ENCODE measurements around the gene DES. TPM values are rescaled to one million over a fixed set of nuclear protein-coding genes. Genes with fewer than 3 reads are reported as not detected.

DES gene
- total and polyA plus RNA-seq, 4 donors = 22.5 to 314 (median 213) TPM

GRCh38 chr2:219472629-219473187 is 54.5 kb downstream of the DES start:
- intact Hi-C loops (cut with DNase I) = no loop called here
- Histone ChIP-seq H3K9me3 (ENCODE audit: control insufficient read depth, low read length) (no peaks in the 10 kb centered on the region), H3K4me3 (ENCODE audit: low read length in 2 of 2) (no peak overlapping the region), H3K27me3 (ENCODE audit: control insufficient read depth in 1 of 2, insufficient read depth in 2 of 2, low read length in 1 of 2) (no peaks in the 10 kb centered on the region), H3K27ac (ENCODE audit: low read depth in 1 of 2, low read length in 2 of 2) (no peak overlapping the region), H3K4me1 (ENCODE audit: control insufficient read depth in 1 of 2, insufficient read depth in 2 of 2, low read length in 2 of 2) (no peaks in the 10 kb centered on the region), H3K36me3 (ENCODE audit: control insufficient read depth in 1 of 2, insufficient read depth in 2 of 2, low read length in 1 of 2) (peaks cover 0 to 13% of the 10 kb centered on the region in 2 donors)
- ATAC-seq (ENCODE audit: low FRiP score) (no peak), DNase-seq (no peak)
- 70 to 73% methylated on average over 12 of the region's 12 CpGs for WGBS, 2 donors

- Histone ChIP-seq H3K27me3 (ENCODE audit: control insufficient read depth in 1 of 2, insufficient read depth in 2 of 2, low read length in 1 of 2) (no peaks in the 10 kb centered on the region), H3K27ac (ENCODE audit: low read depth in 1 of 2, low read length in 2 of 2) (peak overlapping the region in 1 of 2 donors; percentile 34), H3K4me3 (ENCODE audit: low read length in 2 of 2) (no peak overlapping the region), H3K4me1 (ENCODE audit: control insufficient read depth in 1 of 2, insufficient read depth in 2 of 2, low read length in 2 of 2) (no peaks in the 10 kb centered on the region), H3K36me3 (ENCODE audit: control insufficient read depth in 1 of 2, insufficient read depth in 2 of 2, low read length in 1 of 2) (peaks cover 0 to 12% of the 10 kb centered on the region in 2 donors), H3K9me3 (ENCODE audit: control insufficient read depth, low read length) (no peaks in the 10 kb centered on the region)
- ATAC-seq (ENCODE audit: low FRiP score) = no peak
- WGBS, 2 donors = 75 to 79% methylated on average over 18 of the region's 18 CpGs
- no peak for DNase-seq
- intact Hi-C loops (cut with DNase I) = no loop called here
These were observed 55.3 kb downstream of the DES start for GRCh38 chr2:219473511-219473910.

GRCh38 chr2:219474285-219475060 is 56.3 kb downstream of the DES start:
- Histone ChIP-seq H3K27ac (ENCODE audit: low read depth in 1 of 2, low read length in 2 of 2) (no peak overlapping the region), H3K9me3 (ENCODE audit: control insufficient read depth, low read length) (no peaks in the 10 kb centered on the region), H3K4me3 (ENCODE audit: low read length in 2 of 2) (no peak overlapping the region), H3K36me3 (ENCODE audit: control insufficient read depth in 1 of 2, insufficient read depth in 2 of 2, low read length in 1 of 2) (peaks cover 0 to 14% of the 10 kb centered on the region in 2 donors), H3K4me1 (ENCODE audit: control insufficient read depth in 1 of 2, insufficient read depth in 2 of 2, low read length in 2 of 2) (no peaks in the 10 kb centered on the region), H3K27me3 (ENCODE audit: control insufficient read depth in 1 of 2, insufficient read depth in 2 of 2, low read length in 1 of 2) (no peaks in the 10 kb centered on the region)
- no peak for DNase-seq
- intact Hi-C loops (cut with DNase I) = no loop called here
- WGBS, 2 donors = 47 to 53% methylated on average over 11 of the region's 11 CpGs
- ATAC-seq (ENCODE audit: low FRiP score) = no peak

DNA sequence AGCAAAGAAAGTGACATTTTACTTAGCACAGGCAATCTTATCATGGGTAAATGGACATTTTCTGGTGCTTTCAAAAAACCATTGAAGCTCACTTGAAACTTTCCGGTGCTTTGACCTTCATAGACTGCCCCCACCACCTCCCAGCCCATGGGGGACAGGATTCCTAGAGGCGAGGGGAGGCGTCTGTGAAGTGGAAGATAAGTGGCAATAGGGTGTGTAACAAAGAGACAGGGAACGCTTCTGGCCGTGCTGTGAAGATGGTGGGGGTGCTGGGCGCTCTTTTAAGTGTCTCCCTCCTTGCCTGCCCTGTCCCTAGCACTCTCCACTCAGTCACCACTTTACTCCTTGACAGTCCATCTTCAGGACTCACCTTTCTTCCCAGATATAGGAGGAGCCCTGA is 57.1 kb downstream of the DES start:
- Histone ChIP-seq H3K27ac (ENCODE audit: low read depth in 1 of 2, low read length in 2 of 2) (peak overlapping the region in 1 of 2 donors; percentile 36), H3K27me3 (ENCODE audit: control insufficient read depth in 1 of 2, insufficient read depth in 2 of 2, low read length in 1 of 2) (no peaks in the 10 kb centered on the region), H3K4me1 (ENCODE audit: control insufficient read depth in 1 of 2, insufficient read depth in 2 of 2, low read length in 2 of 2) (no peaks in the 10 kb centered on the region), H3K9me3 (ENCODE audit: control insufficient read depth, low read length) (no peaks in the 10 kb centered on the region), H3K4me3 (ENCODE audit: low read length in 2 of 2) (no peak overlapping the region), H3K36me3 (ENCODE audit: control insufficient read depth in 1 of 2, insufficient read depth in 2 of 2, low read length in 1 of 2) (peaks cover 0 to 17% of the 10 kb centered on the region in 2 donors)
- intact Hi-C loops (cut with DNase I) = no loop called here
- DNase-seq (no peak), ATAC-seq (ENCODE audit: low FRiP score) (no peak)
- 59 to 68% methylated on average over 6 of the region's 6 CpGs for WGBS, 2 donors

GRCh38 chr2:219475697-219476651 is 57.8 kb downstream of the DES start:
- H3K4me1 ChIP-seq (ENCODE audit: control insufficient read depth in 1 of 2, insufficient read depth in 2 of 2, low read length in 2 of 2) = no peaks in the 10 kb centered on the region
- H3K4me3 ChIP-seq (ENCODE audit: low read length in 2 of 2) = no peak overlapping the region
- H3K27me3 ChIP-seq (ENCODE audit: control insufficient read depth in 1 of 2, insufficient read depth in 2 of 2, low read length in 1 of 2) = no peaks in the 10 kb centered on the region
- peak; percentile 76 to 92 for DNase-seq
- H3K9me3 ChIP-seq (ENCODE audit: control insufficient read depth, low read length) = no peaks in the 10 kb centered on the region
- peak; percentile 77 for ATAC-seq (ENCODE audit: low FRiP score)
- intact Hi-C loops (cut with DNase I) = no loop called here
- WGBS, 2 donors = 41 to 43% methylated on average over 14 of the region's 14 CpGs
- H3K27ac ChIP-seq (ENCODE audit: low read depth in 1 of 2, low read length in 2 of 2) = peak overlapping the region in 1 of 2 donors; percentile 36
- H3K36me3 ChIP-seq (ENCODE audit: control insufficient read depth in 1 of 2, insufficient read depth in 2 of 2, low read length in 1 of 2) = peaks cover 0 to 16% of the 10 kb centered on the region in 2 donors

Other genes starting within 250 kb of the DES start
- gene SLC23A3, start 248.3 kb upstream of the DES start, total RNA-seq = 1 to 10 TPM; 3.5 to 7.3 TPM
- 1 to 10 TPM; 1.6 to 4.7 TPM for gene SLC23A3, start 248.3 kb upstream of the DES start, polyA plus RNA-seq
- gene CNPPD1, start 241.5 kb upstream of the DES start, total RNA-seq = 10 to 100 TPM; 36.9 to 50.0 TPM
- 10 to 100 TPM; 23.9 to 52.3 TPM for gene CNPPD1, start 241.5 kb upstream of the DES start, polyA plus RNA-seq
- 10 to 100 TPM; 48.0 to 70.6 TPM for gene RETREG2, start 240.1 kb upstream of the DES start, total RNA-seq
- gene RETREG2, start 240.1 kb upstream of the DES start, polyA plus RNA-seq = 10 to 100 TPM; 19.3 to 44.2 TPM
- 10 to 100 TPM; 40.7 to 43.6 TPM for gene ZFAND2B, start 211.6 kb upstream of the DES start, total RNA-seq
- gene ZFAND2B, start 211.6 kb upstream of the DES start, polyA plus RNA-seq = 10 to 100 TPM; 30.2 to 73.4 TPM
- gene ABCB6, start 199.4 kb upstream of the DES start, total RNA-seq = 10 to 100 TPM; 16.9 to 28.9 TPM
- 10 to 100 TPM; 16.5 to 72.5 TPM for gene ABCB6, start 199.4 kb upstream of the DES start, polyA plus RNA-seq
- gene ATG9A, start 188.7 kb upstream of the DES start, total RNA-seq = 10 to 100 TPM; 33.9 to 36.3 TPM
- 10 to 100 TPM in 1 of 2 donors, 1 to 10 TPM in 1; 9.6 to 36.6 TPM for gene ATG9A, start 188.7 kb upstream of the DES start, polyA plus RNA-seq
- 10 to 100 TPM; 21.4 to 55.9 TPM for gene ANKZF1, start 188.6 kb upstream of the DES start, total RNA-seq
- 100 to 1,000 TPM in 1 of 2 donors, 10 to 100 TPM in 1; 12.9 to 101 TPM for gene ANKZF1, start 188.6 kb upstream of the DES start, polyA plus RNA-seq
- gene GLB1L, start 172.9 kb upstream of the DES start, total RNA-seq = 1 to 10 TPM; 2.9 to 7.1 TPM
- gene GLB1L, start 172.9 kb upstream of the DES start, polyA plus RNA-seq = 1 to 10 TPM; 2.7 to 3.8 TPM
- 10 to 100 TPM; 19.7 to 22.6 TPM for gene STK16, start 172.9 kb upstream of the DES start, total RNA-seq
- 10 to 100 TPM; 26.8 to 37.2 TPM for gene STK16, start 172.9 kb upstream of the DES start, polyA plus RNA-seq
- gene TUBA4B, start 165.1 kb upstream of the DES start, total RNA-seq = not detected
- gene TUBA4B, start 165.1 kb upstream of the DES start, polyA plus RNA-seq = under 1 TPM in 1 of 2 donors, not detected in 1; 0.28 TPM
- 10 to 100 TPM; 44.3 to 59.2 TPM for gene TUBA4A, start 164.5 kb upstream of the DES start, total RNA-seq
- gene TUBA4A, start 164.5 kb upstream of the DES start, polyA plus RNA-seq = 10 to 100 TPM; 20.3 to 48.3 TPM
- gene DNAJB2, start 139.0 kb upstream of the DES start, total RNA-seq = 10 to 100 TPM; 54.4 to 54.7 TPM
- 10 to 100 TPM; 45.0 to 58.6 TPM for gene DNAJB2, start 139.0 kb upstream of the DES start, polyA plus RNA-seq
- gene PTPRN, start 109.0 kb upstream of the DES start, total RNA-seq = under 1 TPM in 1 of 2 donors, not detected in 1; 0.39 TPM
- not detected for gene PTPRN, start 109.0 kb upstream of the DES start, polyA plus RNA-seq
- not detected for gene RESP18, start 85.6 kb upstream of the DES start, total RNA-seq
- gene RESP18, start 85.6 kb upstream of the DES start, polyA plus RNA-seq = not detected
- 10 to 100 TPM; 40.8 to 60.2 TPM for gene DNPEP, start 30.5 kb upstream of the DES start, total RNA-seq
- gene DNPEP, start 30.5 kb upstream of the DES start, polyA plus RNA-seq = 100 to 1,000 TPM in 1 of 2 donors, 10 to 100 TPM in 1; 64.7 to 127 TPM
- 100 to 1,000 TPM; 261 to 453 TPM for gene SPEG, start 16.5 kb downstream of the DES start, total RNA-seq
- gene SPEG, start 16.5 kb downstream of the DES start, polyA plus RNA-seq = 1,000 to 10,000 TPM in 1 of 2 donors, 10 to 100 TPM in 1; 81.6 to 1,108 TPM
- 10 to 100 TPM; 38.5 to 42.3 TPM for gene GMPPA, start 80.5 kb downstream of the DES start, total RNA-seq
- 100 to 1,000 TPM in 1 of 2 donors, 10 to 100 TPM in 1; 17.0 to 135 TPM for gene GMPPA, start 80.5 kb downstream of the DES start, polyA plus RNA-seq
- gene ASIC4, start 96.1 kb downstream of the DES start, total RNA-seq = under 1 TPM; 0.29 to 0.42 TPM
- gene ASIC4, start 96.1 kb downstream of the DES start, polyA plus RNA-seq = under 1 TPM in 1 of 2 donors, not detected in 1; 0.26 TPM
- 10 to 100 TPM; 75.7 to 81.2 TPM for gene CHPF, start 125.4 kb downstream of the DES start, total RNA-seq
- 10 to 100 TPM; 20.0 to 70.6 TPM for gene CHPF, start 125.4 kb downstream of the DES start, polyA plus RNA-seq
- 1 to 10 TPM; 1.7 to 2.3 TPM for gene TMEM198, start 125.7 kb downstream of the DES start, total RNA-seq
- gene TMEM198, start 125.7 kb downstream of the DES start, polyA plus RNA-seq = 1 to 10 TPM in 1 of 2 donors, not detected in 1; 7.4 TPM
- 10 to 100 TPM; 65.3 to 76.7 TPM for gene OBSL1, start 153.2 kb downstream of the DES start, total RNA-seq
- 100 to 1,000 TPM in 1 of 2 donors, 10 to 100 TPM in 1; 17.8 to 243 TPM for gene OBSL1, start 153.2 kb downstream of the DES start, polyA plus RNA-seq
- under 1 TPM; 0.51 to 0.55 TPM for gene INHA, start 153.9 kb downstream of the DES start, total RNA-seq
- 1 to 10 TPM in 1 of 2 donors, not detected in 1; 3.6 TPM for gene INHA, start 153.9 kb downstream of the DES start, polyA plus RNA-seq
- 10 to 100 TPM; 18.5 to 29.9 TPM for gene STK11IP, start 179.5 kb downstream of the DES start, total RNA-seq
- 10 to 100 TPM in 1 of 2 donors, 1 to 10 TPM in 1; 6.1 to 58.2 TPM for gene STK11IP, start 179.5 kb downstream of the DES start, polyA plus RNA-seq
- gene SLC4A3, start 209.3 kb downstream of the DES start, total RNA-seq = 1 to 10 TPM; 2.0 to 5.4 TPM
- 1 to 10 TPM; 2.9 to 3.0 TPM for gene SLC4A3, start 209.3 kb downstream of the DES start, polyA plus RNA-seq